GM12878 (cell line): Measurements from ENCODE around the gene C1R. TPM values are rescaled to one million over a fixed set of nuclear protein-coding genes. Genes with fewer than 3 reads are reported as not detected.

Experiments used
- BHLHE40 ChIP-seq, 2 experiments: fragments of 450-650 bp in 1 of 2; IDR thresholded peaks; 2 replicates each; pipeline ENCODE4 v1.6.1; 2011 to 2017; ENCODE audit warnings: low read depth in 2 of 2, borderline replicate concordance in 1 of 2, improper control_type of control experiment in 1 of 2, low read length in 1 of 2, mild to moderate bottlenecking in 1 of 2
- EP300 ChIP-seq, 2 experiments: fragments of 150-350 bp in 1 of 2; IDR thresholded peaks; 2 replicates each; pipeline ENCODE4 v1.6.1; 2011 to 2012; ENCODE audit warnings: low read depth in 2 of 2, low read length in 2 of 2, borderline replicate concordance in 1 of 2, improper control_type of control experiment in 1 of 2, inconsistent platforms in 1 of 2; ENCODE audit not compliant: control insufficient read depth in 1 of 2
- HDGF ChIP-seq: fragments of 450-650 bp; IDR thresholded peaks from 2 replicates; pipeline ENCODE4 v1.6.1; 2016; ENCODE audit warnings: antibody characterized with exemption
- HSF1 ChIP-seq: fragments of 150-350 bp; IDR thresholded peaks from 2 replicates; pipeline ENCODE4 v1.6.1; 2014; ENCODE audit warnings: mild to moderate bottlenecking, low read depth, low read length
- MTA2 ChIP-seq: fragments of 450-650 bp; IDR thresholded peaks from 2 replicates; pipeline ENCODE4 v1.6.1; 2016; ENCODE audit warnings: low read depth, mild to moderate bottlenecking, moderate library complexity
- MXI1 ChIP-seq: fragments of 150-350 bp; IDR thresholded peaks from 2 replicates; pipeline ENCODE4 v1.6.1; 2011; ENCODE audit warnings: low read depth, mild to moderate bottlenecking, inconsistent platforms, low read length, improper control_type of control experiment
- PAX5 ChIP-seq: IDR thresholded peaks from 2 replicates; pipeline ENCODE4 v1.6.1; 2011; ENCODE audit warnings: low read depth, low read length, borderline replicate concordance
- PAX8 ChIP-seq: fragments of 450-650 bp; IDR thresholded peaks from 2 replicates; pipeline ENCODE4 v1.6.1; 2017; ENCODE audit warnings: mild to moderate bottlenecking, moderate library complexity
- POLR2AphosphoS5 ChIP-seq: IDR thresholded peaks from 2 replicates; pipeline ENCODE4 v1.6.1; 2011; ENCODE audit warnings: mild to moderate bottlenecking, low read length, inconsistent platforms
- RAD21 ChIP-seq: IDR thresholded peaks from 2 replicates; pipeline ENCODE4 v1.6.1; 2011; ENCODE audit warnings: mild to moderate bottlenecking, low read depth, low read length, moderate library complexity; ENCODE audit not compliant: insufficient read depth
- RUNX3 ChIP-seq: IDR thresholded peaks from 2 replicates; pipeline ENCODE4 v1.6.1; 2012; ENCODE audit warnings: low read length, inconsistent platforms
- SP1 ChIP-seq: IDR thresholded peaks from one replicate; pipeline ENCODE4 v1.6.1; 2011; ENCODE audit warnings: low read depth, low read length
- YY1 ChIP-seq: IDR thresholded peaks from 2 replicates; pipeline ENCODE4 v1.6.1; 2011; ENCODE audit warnings: low read depth, mild to moderate bottlenecking, low read length
- polyA plus RNA-seq, 11 experiments: library from polyadenylated mRNA; depleted of rRNA in 4 of 11; unstranded in 6 of 11; stranded (reverse) in 5 of 11; fragments of >200 nt; fragmentation: Nextera tagmentation in 4 of 11; fragmentation: Illumina TruSeq in 1 of 11; extraction: Ambion mirVana in 4 of 11; extraction: Trizol in 1 of 11; gene quantifications; 1 replicate in 1 of 11; 2 replicates in 10 of 11; pipeline versions ENCODE4 v1.2.1 to v1.2.3, GENCODE V29; 2011 to 2016; ENCODE audit warnings: inconsistent platforms in 2 of 11, missing spikeins in 2 of 11, low read depth in 1 of 11
- total RNA-seq, 4 experiments: library from RNA; depleted of rRNA in 3 of 4; stranded (reverse); fragments of >200 nt in 3 of 4; fragmentation: Illumina TruSeq in 1 of 4; extraction: Trizol in 1 of 4; gene quantifications; 2 replicates each; pipeline versions ENCODE4 v1.2.1 to v1.2.3, GENCODE V29; 2013 to 2021
- TF ChIP-seq, protein P1 (sequence below): fragments of 450-650 bp; formaldehyde crosslinking; IDR thresholded peaks from 2 replicates; pipeline ENCODE4 v1.5.0; 2022; ENCODE audit warnings: mild to moderate bottlenecking, missing genetic modification characterization
- TF ChIP-seq, protein P2 (sequence below): fragments of 450-650 bp; IDR thresholded peaks from 2 replicates; pipeline ENCODE4 v1.6.1; 2017; ENCODE audit warnings: mild to moderate bottlenecking, moderate library complexity
- TF ChIP-seq, protein P3 (sequence below): IDR thresholded peaks from 2 replicates; pipeline ENCODE4 v1.6.1; 2012; ENCODE audit warnings: mild to moderate bottlenecking, low read depth, low read length

The C1R gene
- total and polyA plus RNA-seq, 10 of the 15 experiments (the other 5 are each of a cell fraction or from before 2014, with no cell fraction given), result 0.31 to 1.9 (median 0.96) TPM; not detected in 1

DNA sequence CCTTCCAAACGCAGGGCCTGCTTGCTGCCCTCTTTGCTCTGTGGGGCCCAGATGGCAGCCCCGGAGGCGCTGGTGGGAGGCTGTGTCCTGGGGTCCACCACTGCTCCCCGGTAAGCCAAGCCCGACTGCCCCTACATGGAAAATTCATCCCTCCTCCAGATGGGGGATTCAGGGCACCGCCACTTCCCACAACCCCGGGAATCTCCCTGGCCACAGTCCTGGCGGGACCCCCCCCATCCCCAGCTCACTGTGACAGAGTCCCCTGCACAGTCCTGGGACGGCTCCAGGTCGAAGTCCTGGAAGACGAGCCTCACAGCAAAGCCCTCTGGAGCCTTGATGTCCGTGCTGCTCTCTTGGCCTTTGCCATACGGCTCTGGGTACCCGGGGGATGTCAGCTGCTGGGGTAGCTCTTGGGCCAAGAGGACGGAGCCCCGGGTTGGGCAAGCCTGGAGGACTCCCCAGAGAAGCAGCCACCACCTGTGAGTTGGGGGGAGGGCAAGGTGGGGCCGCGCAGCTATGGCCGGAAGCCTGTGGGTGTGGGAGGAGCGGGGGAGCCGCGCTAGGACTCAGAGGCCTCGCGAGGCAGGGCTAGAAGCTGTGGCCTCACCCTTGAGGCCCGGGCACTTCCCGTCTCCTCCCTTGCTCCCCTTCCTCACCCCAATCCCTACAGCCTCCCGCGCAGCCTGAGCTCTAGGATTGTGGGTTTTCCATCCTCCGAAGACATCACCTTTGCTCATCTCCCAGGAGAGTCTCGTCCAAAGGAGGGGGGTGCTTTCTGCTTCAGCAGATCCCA lies 16.0 kb upstream of the C1R start (continued):
- TF ChIP-seq MTA2 (peak; percentile 60; the same call in 1 of the 2 replicates), POLR2AphosphoS5 (peak; percentile 96), SP1 (peak; percentile 66), PAX5 (peak; percentile 61; the same call in 1 of the 2 replicates), RUNX3 (peak; percentile 76), PAX8 (no peak), BHLHE40 (IDR thresholded peaks at IDR 0.05; ENCODE audit: borderline replicate concordance in 1 of 2, low read depth in 2 of 2, low read length in 1 of 2) (peak; percentile 27 to 31; a peak in 1 of 4 replicates), HSF1 (no peak), RAD21 (no peak), MXI1 (peak; percentile 62), YY1 (peak; percentile 86), EP300 (IDR thresholded peaks at IDR 0.05; ENCODE audit: borderline replicate concordance in 1 of 2, control insufficient read depth in 1 of 2, low read depth in 2 of 2, low read length in 2 of 2) (peak in 1 of 2 experiments; percentile 60; a peak in 1 of 4 replicates), HDGF (peak; percentile 87; the same call in 1 of the 2 replicates)
- TF ChIP-seq, protein P1, sequence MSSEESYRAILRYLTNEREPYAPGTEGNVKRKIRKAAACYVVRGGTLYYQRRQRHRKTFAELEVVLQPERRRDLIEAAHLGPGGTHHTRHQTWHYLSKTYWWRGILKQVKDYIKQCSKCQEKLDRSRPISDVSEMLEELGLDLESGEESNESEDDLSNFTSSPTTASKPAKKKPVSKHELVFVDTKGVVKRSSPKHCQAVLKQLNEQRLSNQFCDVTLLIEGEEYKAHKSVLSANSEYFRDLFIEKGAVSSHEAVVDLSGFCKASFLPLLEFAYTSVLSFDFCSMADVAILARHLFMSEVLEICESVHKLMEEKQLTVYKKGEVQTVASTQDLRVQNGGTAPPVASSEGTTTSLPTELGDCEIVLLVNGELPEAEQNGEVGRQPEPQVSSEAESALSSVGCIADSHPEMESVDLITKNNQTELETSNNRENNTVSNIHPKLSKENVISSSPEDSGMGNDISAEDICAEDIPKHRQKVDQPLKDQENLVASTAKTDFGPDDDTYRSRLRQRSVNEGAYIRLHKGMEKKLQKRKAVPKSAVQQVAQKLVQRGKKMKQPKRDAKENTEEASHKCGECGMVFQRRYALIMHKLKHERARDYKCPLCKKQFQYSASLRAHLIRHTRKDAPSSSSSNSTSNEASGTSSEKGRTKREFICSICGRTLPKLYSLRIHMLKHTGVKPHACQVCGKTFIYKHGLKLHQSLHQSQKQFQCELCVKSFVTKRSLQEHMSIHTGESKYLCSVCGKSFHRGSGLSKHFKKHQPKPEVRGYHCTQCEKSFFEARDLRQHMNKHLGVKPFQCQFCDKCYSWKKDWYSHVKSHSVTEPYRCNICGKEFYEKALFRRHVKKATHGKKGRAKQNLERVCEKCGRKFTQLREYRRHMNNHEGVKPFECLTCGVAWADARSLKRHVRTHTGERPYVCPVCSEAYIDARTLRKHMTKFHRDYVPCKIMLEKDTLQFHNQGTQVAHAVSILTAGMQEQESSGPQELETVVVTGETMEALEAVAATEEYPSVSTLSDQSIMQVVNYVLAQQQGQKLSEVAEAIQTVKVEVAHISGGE (CRISPR knock-in tag), result no peak
- TF ChIP-seq, protein P2, sequence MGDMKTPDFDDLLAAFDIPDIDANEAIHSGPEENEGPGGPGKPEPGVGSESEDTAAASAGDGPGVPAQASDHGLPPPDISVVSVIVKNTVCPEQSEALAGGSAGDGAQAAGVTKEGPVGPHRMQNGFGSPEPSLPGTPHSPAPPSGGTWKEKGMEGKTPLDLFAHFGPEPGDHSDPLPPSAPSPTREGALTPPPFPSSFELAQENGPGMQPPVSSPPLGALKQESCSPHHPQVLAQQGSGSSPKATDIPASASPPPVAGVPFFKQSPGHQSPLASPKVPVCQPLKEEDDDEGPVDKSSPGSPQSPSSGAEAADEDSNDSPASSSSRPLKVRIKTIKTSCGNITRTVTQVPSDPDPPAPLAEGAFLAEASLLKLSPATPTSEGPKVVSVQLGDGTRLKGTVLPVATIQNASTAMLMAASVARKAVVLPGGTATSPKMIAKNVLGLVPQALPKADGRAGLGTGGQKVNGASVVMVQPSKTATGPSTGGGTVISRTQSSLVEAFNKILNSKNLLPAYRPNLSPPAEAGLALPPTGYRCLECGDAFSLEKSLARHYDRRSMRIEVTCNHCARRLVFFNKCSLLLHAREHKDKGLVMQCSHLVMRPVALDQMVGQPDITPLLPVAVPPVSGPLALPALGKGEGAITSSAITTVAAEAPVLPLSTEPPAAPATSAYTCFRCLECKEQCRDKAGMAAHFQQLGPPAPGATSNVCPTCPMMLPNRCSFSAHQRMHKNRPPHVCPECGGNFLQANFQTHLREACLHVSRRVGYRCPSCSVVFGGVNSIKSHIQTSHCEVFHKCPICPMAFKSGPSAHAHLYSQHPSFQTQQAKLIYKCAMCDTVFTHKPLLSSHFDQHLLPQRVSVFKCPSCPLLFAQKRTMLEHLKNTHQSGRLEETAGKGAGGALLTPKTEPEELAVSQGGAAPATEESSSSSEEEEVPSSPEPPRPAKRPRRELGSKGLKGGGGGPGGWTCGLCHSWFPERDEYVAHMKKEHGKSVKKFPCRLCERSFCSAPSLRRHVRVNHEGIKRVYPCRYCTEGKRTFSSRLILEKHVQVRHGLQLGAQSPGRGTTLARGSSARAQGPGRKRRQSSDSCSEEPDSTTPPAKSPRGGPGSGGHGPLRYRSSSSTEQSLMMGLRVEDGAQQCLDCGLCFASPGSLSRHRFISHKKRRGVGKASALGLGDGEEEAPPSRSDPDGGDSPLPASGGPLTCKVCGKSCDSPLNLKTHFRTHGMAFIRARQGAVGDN, result peak; percentile 53
- TF ChIP-seq, protein P3, sequence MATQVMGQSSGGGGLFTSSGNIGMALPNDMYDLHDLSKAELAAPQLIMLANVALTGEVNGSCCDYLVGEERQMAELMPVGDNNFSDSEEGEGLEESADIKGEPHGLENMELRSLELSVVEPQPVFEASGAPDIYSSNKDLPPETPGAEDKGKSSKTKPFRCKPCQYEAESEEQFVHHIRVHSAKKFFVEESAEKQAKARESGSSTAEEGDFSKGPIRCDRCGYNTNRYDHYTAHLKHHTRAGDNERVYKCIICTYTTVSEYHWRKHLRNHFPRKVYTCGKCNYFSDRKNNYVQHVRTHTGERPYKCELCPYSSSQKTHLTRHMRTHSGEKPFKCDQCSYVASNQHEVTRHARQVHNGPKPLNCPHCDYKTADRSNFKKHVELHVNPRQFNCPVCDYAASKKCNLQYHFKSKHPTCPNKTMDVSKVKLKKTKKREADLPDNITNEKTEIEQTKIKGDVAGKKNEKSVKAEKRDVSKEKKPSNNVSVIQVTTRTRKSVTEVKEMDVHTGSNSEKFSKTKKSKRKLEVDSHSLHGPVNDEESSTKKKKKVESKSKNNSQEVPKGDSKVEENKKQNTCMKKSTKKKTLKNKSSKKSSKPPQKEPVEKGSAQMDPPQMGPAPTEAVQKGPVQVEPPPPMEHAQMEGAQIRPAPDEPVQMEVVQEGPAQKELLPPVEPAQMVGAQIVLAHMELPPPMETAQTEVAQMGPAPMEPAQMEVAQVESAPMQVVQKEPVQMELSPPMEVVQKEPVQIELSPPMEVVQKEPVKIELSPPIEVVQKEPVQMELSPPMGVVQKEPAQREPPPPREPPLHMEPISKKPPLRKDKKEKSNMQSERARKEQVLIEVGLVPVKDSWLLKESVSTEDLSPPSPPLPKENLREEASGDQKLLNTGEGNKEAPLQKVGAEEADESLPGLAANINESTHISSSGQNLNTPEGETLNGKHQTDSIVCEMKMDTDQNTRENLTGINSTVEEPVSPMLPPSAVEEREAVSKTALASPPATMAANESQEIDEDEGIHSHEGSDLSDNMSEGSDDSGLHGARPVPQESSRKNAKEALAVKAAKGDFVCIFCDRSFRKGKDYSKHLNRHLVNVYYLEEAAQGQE, result no peak
